ENCODE results near the gene GNPAT.
A peak's percentile ranks its signal among the peaks of the same experiment; 100 is the strongest.

The GNPAT gene

GRCh38 chr1:231214918-231215680, 25.9 kb upstream of the GNPAT start:
- DNase-seq (ENCODE audit: insufficient read length), result no peak
- no peak for TF ChIP-seq POLR2AphosphoS5 (IDR thresholded peaks at IDR 0.05; ENCODE audit: low read depth, low read length)
- no peak for TF ChIP-seq POLR2A (IDR thresholded peaks at IDR 0.05; ENCODE audit: low read depth, low read length)
- no peak for TF ChIP-seq TAF1 (IDR thresholded peaks at IDR 0.05; ENCODE audit: borderline replicate concordance, low read depth, low read length)

DNA sequence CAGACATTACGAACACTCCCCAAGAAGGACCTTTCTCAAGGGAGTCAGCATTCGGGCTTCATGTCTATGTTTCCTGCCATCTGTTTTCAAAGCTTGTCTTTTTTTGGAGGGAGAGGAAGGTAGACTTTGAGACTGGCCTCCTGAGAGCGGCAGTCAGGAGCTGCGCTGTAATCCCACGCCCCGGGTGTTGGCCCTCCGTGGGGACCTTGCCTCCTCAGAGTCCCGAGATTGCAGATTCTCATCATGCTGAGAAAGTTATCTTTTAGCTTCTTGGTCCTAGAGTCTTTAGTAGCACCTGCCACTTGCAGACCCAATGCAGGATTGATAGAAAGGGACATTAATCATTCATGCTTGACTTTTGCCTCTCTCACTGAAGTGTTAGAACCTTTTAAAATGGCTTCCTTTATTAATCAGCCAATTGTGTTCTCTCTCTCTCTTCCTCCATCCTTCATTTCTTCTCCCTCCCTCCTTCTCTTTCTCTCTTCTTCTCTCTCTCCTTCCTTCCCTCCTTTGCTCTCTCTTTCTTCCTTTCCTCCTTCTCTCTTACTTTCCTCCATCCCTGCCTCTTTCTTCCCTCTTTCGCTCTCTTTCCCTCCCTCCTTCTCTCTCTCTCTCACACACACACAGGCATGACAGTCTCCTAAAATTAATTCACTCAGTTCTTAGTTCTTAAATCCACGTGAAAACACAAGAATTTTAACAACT, 25.2 kb upstream of the GNPAT start:
- TF ChIP-seq TAF1 (IDR thresholded peaks at IDR 0.05; ENCODE audit: borderline replicate concordance, low read depth, low read length) (no peak), POLR2A (IDR thresholded peaks at IDR 0.05; ENCODE audit: low read depth, low read length) (no peak), POLR2AphosphoS5 (IDR thresholded peaks at IDR 0.05; ENCODE audit: low read depth, low read length) (no peak)
- DNase-seq (ENCODE audit: insufficient read length), result no peak
- peak; percentile 66 for FAIRE-seq

More at GRCh38 chr1:231214918-231215680, 25.9 kb upstream of the GNPAT start:
- no peak for FAIRE-seq

- FAIRE-seq, result no peak
- TF ChIP-seq TAF1 (IDR thresholded peaks at IDR 0.05; ENCODE audit: borderline replicate concordance, low read depth, low read length) (no peak), POLR2A (IDR thresholded peaks at IDR 0.05; ENCODE audit: low read depth, low read length) (no peak), POLR2AphosphoS5 (IDR thresholded peaks at IDR 0.05; ENCODE audit: low read depth, low read length) (no peak)
- DNase-seq (ENCODE audit: insufficient read length), result no peak
Measured at GRCh38 chr1:231216498-231216897, 24.5 kb upstream of the GNPAT start.

DNA sequence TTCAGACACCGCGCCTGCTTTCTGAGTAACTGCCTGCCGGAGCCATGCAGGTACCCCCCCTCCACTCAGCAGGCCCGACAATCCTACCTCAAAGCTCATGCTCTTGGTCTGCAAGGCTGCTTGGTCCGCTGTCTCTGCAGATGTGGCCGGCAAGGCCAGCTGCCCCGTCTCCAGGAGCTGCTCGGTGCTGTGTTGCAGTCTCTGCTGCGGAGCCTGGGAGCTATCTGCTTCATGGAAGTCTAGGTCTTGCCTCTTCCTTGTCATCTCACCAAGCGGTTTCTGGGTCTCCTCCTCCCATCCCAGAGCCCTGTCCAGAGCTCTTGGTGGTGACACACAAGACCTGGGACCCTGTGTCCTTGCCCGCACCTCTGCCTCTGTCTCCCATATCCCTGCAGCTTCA, 24.0 kb upstream of the GNPAT start:
- TF ChIP-seq TAF1 (IDR thresholded peaks at IDR 0.05; ENCODE audit: borderline replicate concordance, low read depth, low read length) (no peak), POLR2A (IDR thresholded peaks at IDR 0.05; ENCODE audit: low read depth, low read length) (no peak), POLR2AphosphoS5 (IDR thresholded peaks at IDR 0.05; ENCODE audit: low read depth, low read length) (no peak)
- FAIRE-seq, result no peak
- no peak for DNase-seq (ENCODE audit: insufficient read length)

DNA sequence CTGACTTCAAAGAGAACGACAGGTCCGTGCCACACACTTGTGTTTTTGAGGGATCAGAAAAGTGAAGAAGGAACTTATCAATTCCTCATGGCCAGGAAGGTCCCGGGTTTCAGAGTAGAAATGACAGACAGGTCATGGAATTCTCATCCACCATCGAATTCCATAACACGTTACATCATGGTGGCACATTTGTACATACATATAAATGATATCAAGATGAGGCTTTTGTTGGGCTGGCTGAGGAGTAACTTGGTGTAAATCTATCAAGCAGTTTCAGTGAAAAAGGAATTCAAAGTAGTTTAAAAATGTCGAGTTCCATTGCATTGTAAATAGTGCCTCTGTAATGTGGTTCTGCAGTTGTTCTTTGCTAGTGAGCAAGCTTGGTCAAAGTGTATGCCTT, 22.9 kb upstream of the GNPAT start:
- TF ChIP-seq POLR2AphosphoS5 (IDR thresholded peaks at IDR 0.05; ENCODE audit: low read depth, low read length), result no peak
- TF ChIP-seq TAF1 (IDR thresholded peaks at IDR 0.05; ENCODE audit: borderline replicate concordance, low read depth, low read length), result no peak
- no peak for TF ChIP-seq POLR2A (IDR thresholded peaks at IDR 0.05; ENCODE audit: low read depth, low read length)
- DNase-seq (ENCODE audit: insufficient read length), result no peak
- FAIRE-seq, result no peak

- no peak for DNase-seq (ENCODE audit: insufficient read length)
- TF ChIP-seq POLR2AphosphoS5 (IDR thresholded peaks at IDR 0.05; ENCODE audit: low read depth, low read length) (no peak), TAF1 (IDR thresholded peaks at IDR 0.05; ENCODE audit: borderline replicate concordance, low read depth, low read length) (no peak), POLR2A (IDR thresholded peaks at IDR 0.05; ENCODE audit: low read depth, low read length) (no peak)
- no peak for FAIRE-seq
Measured at GRCh38 chr1:231219422-231220401, 21.3 kb upstream of the GNPAT start.

- DNase-seq (ENCODE audit: insufficient read length) (no peak), FAIRE-seq (no peak)
- TF ChIP-seq TAF1 (IDR thresholded peaks at IDR 0.05; ENCODE audit: borderline replicate concordance, low read depth, low read length) (no peak), POLR2A (IDR thresholded peaks at IDR 0.05; ENCODE audit: low read depth, low read length) (no peak), POLR2AphosphoS5 (IDR thresholded peaks at IDR 0.05; ENCODE audit: low read depth, low read length) (no peak)
Measured at GRCh38 chr1:231220801-231221200, 20.2 kb upstream of the GNPAT start.

DNA sequence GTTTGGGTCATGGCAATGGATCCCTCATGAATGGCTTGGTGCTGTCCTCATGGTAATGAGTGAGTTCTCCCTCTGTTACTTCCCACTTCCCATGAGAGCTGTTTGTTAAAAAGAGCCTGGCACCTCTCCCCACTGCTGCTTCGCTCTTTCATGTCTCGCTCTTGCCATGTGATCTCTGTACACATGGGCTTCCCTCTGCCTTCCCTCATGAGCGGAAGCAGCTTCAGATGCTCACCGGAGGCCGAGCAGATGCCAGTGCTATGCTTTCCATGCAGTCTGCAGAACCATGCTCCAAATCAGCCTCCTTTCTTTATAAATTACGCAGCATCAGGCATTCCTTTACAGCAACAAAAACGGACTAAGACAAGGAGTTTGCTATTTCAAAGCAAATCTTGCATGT, 14.9 kb upstream of the GNPAT start:
- no peak for FAIRE-seq
- TF ChIP-seq POLR2A (IDR thresholded peaks at IDR 0.05; ENCODE audit: low read depth, low read length) (no peak), TAF1 (IDR thresholded peaks at IDR 0.05; ENCODE audit: borderline replicate concordance, low read depth, low read length) (no peak), POLR2AphosphoS5 (IDR thresholded peaks at IDR 0.05; ENCODE audit: low read depth, low read length) (no peak)
- DNase-seq (ENCODE audit: insufficient read length), result no peak

DNA sequence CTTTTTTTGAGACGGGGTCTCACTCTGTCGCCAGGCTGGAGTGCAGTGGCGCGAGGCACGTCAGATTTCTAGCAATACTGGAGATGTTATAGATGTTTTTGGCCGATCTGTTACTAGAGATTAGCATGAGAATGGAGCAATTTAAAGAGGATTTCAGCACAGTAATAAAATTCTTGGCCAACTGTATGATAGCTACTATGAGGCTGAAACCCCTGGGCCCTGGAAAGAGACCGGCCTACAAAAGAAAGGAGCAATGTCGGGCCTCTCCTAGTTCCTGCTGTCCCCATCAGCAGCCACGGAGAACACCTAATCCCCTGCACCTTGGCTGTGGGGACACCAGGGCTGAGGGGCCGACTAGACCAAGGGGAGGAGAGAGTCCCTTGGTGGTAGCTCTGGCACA, 9.5 kb upstream of the GNPAT start:
- no peak for FAIRE-seq
- TF ChIP-seq TAF1 (IDR thresholded peaks at IDR 0.05; ENCODE audit: borderline replicate concordance, low read depth, low read length), result no peak
- TF ChIP-seq POLR2AphosphoS5 (IDR thresholded peaks at IDR 0.05; ENCODE audit: low read depth, low read length), result no peak
- no peak for TF ChIP-seq POLR2A (IDR thresholded peaks at IDR 0.05; ENCODE audit: low read depth, low read length)
- no peak for DNase-seq (ENCODE audit: insufficient read length)

DNA sequence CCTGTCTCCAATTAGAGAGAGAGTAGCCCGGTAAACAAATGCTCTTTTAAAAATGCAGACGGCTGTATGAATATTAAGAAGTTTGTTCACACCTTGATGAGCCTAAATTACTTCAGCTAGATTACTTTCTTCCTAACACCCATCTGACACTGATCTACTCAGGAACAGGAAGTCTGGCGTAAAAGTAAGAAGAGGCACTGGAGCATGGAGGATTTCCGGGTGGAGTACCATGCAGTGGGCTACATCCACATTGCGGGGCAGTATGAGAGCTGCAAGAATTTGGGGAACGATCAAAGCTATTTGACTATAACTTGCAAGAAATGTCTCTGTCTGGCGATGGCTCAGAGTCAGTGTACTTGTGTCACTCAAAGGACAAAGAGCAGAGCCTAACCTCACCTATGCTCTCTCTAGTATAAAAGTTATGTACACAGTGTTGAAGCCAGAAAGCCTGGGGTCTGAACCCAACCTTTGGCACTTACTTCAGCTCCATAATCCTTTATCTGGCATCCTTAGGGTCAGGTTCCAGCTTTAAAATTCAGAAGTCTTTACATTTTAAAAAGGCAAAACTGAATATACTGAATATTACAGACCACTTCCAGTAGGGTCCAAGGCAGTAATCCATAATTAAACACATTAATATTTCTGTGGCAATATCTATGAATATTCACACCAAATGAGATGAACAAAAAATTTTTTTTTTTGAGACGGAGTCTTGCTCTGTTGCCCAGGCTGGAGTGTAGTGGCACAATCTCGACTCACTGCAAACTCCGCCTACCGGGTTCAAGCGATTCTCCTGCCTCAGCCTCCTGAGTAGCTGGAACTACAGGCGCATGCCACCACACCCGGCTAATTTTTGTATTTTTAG, 7.9 kb upstream of the GNPAT start:
- no peak for DNase-seq (ENCODE audit: insufficient read length)
- FAIRE-seq, result no peak
- TF ChIP-seq POLR2AphosphoS5 (IDR thresholded peaks at IDR 0.05; ENCODE audit: low read depth, low read length), result no peak
- TF ChIP-seq POLR2A (IDR thresholded peaks at IDR 0.05; ENCODE audit: low read depth, low read length), result no peak
- no peak for TF ChIP-seq TAF1 (IDR thresholded peaks at IDR 0.05; ENCODE audit: borderline replicate concordance, low read depth, low read length)
